ENCODE results near the gene PSMA3. TPM values are rescaled to one million over a fixed set of nuclear protein-coding genes. Genes with fewer than 3 reads are reported as not detected.

PSMA3 gene
- total and polyA plus RNA-seq, 9 of the 15 experiments (the other 6 are each of a cell fraction or from before 2014, with no cell fraction given), result 129 to 786 (median 319) TPM

DNA sequence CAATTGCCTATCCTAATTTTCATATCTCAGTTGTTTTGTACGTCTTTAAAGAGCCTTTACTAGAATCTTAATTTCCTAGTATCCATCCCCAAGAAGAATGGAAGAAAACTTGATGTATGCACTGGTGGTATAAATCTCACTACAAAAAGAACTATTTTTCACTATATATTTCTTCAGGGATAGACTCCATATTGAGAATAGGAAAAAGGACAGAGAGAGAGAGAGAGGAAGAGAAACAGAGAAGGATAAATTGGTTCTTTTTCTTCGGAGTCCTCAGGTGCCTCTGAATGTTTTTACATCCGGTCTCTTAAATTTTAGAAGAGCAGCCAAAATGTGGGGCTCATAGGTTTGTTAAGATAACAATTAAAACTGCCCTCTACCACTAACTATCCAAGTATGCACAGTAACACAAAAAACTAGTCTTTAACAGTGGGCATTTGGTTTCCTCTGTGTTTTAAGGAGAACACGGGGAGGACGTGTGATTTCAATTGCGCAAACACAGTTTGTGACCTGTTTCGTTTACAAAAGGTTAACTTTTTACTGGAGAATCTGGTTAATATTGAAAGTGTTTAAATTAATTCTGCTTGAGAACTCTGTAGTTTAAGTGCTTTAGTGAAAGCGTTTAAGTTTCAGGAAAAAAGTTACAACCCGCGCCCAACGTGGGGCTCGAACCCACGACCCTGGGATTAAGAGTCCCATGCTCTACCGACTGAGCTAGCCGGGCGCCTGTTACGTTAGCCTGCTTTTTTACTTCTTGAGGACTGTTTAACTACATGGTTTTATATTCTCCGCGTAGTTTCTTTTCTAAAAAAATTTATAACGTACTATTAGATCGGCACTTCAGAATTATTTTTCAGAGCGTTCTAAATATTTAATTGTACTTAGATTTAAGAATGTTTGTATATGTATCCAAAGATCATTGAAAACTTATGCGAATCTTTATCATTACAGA lies 5.1 kb upstream of the PSMA3 start (continued):
- no peak for TF ChIP-seq SMAD2 (IDR thresholded peaks at IDR 0.05; ENCODE audit: low read depth, low read length)
- TF ChIP-seq, protein P1, sequence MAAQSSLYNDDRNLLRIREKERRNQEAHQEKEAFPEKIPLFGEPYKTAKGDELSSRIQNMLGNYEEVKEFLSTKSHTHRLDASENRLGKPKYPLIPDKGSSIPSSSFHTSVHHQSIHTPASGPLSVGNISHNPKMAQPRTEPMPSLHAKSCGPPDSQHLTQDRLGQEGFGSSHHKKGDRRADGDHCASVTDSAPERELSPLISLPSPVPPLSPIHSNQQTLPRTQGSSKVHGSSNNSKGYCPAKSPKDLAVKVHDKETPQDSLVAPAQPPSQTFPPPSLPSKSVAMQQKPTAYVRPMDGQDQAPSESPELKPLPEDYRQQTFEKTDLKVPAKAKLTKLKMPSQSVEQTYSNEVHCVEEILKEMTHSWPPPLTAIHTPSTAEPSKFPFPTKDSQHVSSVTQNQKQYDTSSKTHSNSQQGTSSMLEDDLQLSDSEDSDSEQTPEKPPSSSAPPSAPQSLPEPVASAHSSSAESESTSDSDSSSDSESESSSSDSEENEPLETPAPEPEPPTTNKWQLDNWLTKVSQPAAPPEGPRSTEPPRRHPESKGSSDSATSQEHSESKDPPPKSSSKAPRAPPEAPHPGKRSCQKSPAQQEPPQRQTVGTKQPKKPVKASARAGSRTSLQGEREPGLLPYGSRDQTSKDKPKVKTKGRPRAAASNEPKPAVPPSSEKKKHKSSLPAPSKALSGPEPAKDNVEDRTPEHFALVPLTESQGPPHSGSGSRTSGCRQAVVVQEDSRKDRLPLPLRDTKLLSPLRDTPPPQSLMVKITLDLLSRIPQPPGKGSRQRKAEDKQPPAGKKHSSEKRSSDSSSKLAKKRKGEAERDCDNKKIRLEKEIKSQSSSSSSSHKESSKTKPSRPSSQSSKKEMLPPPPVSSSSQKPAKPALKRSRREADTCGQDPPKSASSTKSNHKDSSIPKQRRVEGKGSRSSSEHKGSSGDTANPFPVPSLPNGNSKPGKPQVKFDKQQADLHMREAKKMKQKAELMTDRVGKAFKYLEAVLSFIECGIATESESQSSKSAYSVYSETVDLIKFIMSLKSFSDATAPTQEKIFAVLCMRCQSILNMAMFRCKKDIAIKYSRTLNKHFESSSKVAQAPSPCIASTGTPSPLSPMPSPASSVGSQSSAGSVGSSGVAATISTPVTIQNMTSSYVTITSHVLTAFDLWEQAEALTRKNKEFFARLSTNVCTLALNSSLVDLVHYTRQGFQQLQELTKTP (IDR thresholded peaks at IDR 0.05; ENCODE audit: low read depth in 1 of 2, partially characterized antibody in 2 of 2), result no peak
- TF ChIP-seq, protein P2, sequence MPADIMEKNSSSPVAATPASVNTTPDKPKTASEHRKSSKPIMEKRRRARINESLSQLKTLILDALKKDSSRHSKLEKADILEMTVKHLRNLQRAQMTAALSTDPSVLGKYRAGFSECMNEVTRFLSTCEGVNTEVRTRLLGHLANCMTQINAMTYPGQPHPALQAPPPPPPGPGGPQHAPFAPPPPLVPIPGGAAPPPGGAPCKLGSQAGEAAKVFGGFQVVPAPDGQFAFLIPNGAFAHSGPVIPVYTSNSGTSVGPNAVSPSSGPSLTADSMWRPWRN (IDR thresholded peaks at IDR 0.05; ENCODE audit: low read depth), result no peak
- TF ChIP-seq, protein P3, sequence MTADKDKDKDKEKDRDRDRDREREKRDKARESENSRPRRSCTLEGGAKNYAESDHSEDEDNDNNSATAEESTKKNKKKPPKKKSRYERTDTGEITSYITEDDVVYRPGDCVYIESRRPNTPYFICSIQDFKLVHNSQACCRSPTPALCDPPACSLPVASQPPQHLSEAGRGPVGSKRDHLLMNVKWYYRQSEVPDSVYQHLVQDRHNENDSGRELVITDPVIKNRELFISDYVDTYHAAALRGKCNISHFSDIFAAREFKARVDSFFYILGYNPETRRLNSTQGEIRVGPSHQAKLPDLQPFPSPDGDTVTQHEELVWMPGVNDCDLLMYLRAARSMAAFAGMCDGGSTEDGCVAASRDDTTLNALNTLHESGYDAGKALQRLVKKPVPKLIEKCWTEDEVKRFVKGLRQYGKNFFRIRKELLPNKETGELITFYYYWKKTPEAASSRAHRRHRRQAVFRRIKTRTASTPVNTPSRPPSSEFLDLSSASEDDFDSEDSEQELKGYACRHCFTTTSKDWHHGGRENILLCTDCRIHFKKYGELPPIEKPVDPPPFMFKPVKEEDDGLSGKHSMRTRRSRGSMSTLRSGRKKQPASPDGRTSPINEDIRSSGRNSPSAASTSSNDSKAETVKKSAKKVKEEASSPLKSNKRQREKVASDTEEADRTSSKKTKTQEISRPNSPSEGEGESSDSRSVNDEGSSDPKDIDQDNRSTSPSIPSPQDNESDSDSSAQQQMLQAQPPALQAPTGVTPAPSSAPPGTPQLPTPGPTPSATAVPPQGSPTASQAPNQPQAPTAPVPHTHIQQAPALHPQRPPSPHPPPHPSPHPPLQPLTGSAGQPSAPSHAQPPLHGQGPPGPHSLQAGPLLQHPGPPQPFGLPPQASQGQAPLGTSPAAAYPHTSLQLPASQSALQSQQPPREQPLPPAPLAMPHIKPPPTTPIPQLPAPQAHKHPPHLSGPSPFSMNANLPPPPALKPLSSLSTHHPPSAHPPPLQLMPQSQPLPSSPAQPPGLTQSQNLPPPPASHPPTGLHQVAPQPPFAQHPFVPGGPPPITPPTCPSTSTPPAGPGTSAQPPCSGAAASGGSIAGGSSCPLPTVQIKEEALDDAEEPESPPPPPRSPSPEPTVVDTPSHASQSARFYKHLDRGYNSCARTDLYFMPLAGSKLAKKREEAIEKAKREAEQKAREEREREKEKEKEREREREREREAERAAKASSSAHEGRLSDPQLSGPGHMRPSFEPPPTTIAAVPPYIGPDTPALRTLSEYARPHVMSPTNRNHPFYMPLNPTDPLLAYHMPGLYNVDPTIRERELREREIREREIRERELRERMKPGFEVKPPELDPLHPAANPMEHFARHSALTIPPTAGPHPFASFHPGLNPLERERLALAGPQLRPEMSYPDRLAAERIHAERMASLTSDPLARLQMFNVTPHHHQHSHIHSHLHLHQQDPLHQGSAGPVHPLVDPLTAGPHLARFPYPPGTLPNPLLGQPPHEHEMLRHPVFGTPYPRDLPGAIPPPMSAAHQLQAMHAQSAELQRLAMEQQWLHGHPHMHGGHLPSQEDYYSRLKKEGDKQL (CRISPR knock-in tag; IDR thresholded peaks at IDR 0.05; ENCODE audit: borderline replicate concordance), result no peak
- TF ChIP-seq, protein P4, sequence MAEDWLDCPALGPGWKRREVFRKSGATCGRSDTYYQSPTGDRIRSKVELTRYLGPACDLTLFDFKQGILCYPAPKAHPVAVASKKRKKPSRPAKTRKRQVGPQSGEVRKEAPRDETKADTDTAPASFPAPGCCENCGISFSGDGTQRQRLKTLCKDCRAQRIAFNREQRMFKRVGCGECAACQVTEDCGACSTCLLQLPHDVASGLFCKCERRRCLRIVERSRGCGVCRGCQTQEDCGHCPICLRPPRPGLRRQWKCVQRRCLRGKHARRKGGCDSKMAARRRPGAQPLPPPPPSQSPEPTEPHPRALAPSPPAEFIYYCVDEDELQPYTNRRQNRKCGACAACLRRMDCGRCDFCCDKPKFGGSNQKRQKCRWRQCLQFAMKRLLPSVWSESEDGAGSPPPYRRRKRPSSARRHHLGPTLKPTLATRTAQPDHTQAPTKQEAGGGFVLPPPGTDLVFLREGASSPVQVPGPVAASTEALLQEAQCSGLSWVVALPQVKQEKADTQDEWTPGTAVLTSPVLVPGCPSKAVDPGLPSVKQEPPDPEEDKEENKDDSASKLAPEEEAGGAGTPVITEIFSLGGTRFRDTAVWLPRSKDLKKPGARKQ (CRISPR knock-in tag; IDR thresholded peaks at IDR 0.05), result no peak
- no peak for TF ChIP-seq HDAC1 (IDR thresholded peaks at IDR 0.05)
- TF ChIP-seq, protein P5, sequence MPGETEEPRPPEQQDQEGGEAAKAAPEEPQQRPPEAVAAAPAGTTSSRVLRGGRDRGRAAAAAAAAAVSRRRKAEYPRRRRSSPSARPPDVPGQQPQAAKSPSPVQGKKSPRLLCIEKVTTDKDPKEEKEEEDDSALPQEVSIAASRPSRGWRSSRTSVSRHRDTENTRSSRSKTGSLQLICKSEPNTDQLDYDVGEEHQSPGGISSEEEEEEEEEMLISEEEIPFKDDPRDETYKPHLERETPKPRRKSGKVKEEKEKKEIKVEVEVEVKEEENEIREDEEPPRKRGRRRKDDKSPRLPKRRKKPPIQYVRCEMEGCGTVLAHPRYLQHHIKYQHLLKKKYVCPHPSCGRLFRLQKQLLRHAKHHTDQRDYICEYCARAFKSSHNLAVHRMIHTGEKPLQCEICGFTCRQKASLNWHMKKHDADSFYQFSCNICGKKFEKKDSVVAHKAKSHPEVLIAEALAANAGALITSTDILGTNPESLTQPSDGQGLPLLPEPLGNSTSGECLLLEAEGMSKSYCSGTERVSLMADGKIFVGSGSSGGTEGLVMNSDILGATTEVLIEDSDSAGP (CRISPR knock-in tag; IDR thresholded peaks at IDR 0.05), result no peak
- no peak for TF ChIP-seq RAD21 (CRISPR knock-in tag; conservative IDR thresholded peaks at IDR 0.05 in 1 of 2, IDR thresholded peaks at IDR 0.05 in 1 of 2)
- no peak for TF ChIP-seq SIN3A (IDR thresholded peaks at IDR 0.05; ENCODE audit: borderline replicate concordance in 2 of 2, control insufficient read depth in 1 of 2, low read depth in 2 of 2, low read length in 2 of 2)
- TF ChIP-seq MEF2A (IDR thresholded peaks at IDR 0.05; ENCODE audit: control insufficient read depth, low read depth, low read length), result no peak

Data from K562 (cell line).